ENCODE measurements around the gene AKAP1. TPM values are rescaled to one million over a fixed set of nuclear protein-coding genes. Genes with fewer than 3 reads are reported as not detected.

AKAP1 gene
- total RNA-seq, 4 donors from 2014 or later: 22.6 to 51.9 (median 33.3) TPM

- DNase-seq: no peak
- Histone ChIP-seq H3K27ac (peak overlapping the region in 3 of 4 donors; percentile 45 to 69 (median 47)), H3K4me3 (no peak overlapping the region), H3K27me3 (peaks cover 0 to 43% (median 0%) of the 10 kb centered on the region in 4 donors), H3K9me3 (no peaks in the 10 kb centered on the region), H3K36me3 (no peaks in the 10 kb centered on the region), H3K4me1 (peaks cover 0 to 57% (median 0%) of the 10 kb centered on the region in 3 donors)
- no peak for TF ChIP-seq POLR2A (IDR thresholded peaks at IDR 0.05)
- TF ChIP-seq CTCF (IDR thresholded peaks at IDR 0.05): no peak
- intact Hi-C loops (cut with DNase I): no loop called here
- WGBS, 2 donors: 29 to 61% methylated on average over 2 of the region's 2 CpGs
Measured at GRCh38 chr17:57048096-57048495, 37.0 kb upstream of the AKAP1 start.

- WGBS, 2 donors: 58 to 85% methylated on average over 2 to 5 of the region's 5 CpGs
- Histone ChIP-seq H3K27me3 (peaks cover 0 to 21% (median 0%) of the 10 kb centered on the region in 4 donors), H3K36me3 (no peaks in the 10 kb centered on the region), H3K4me1 (peaks cover 0 to 65% (median 7%) of the 10 kb centered on the region in 3 donors), H3K27ac (no peak overlapping the region), H3K4me3 (no peak overlapping the region), H3K9me3 (no peaks in the 10 kb centered on the region)
- no peak for DNase-seq
- intact Hi-C loops (cut with DNase I): no loop called here
- TF ChIP-seq CTCF (IDR thresholded peaks at IDR 0.05): no peak
- TF ChIP-seq POLR2A (IDR thresholded peaks at IDR 0.05): no peak
Measured at GRCh38 chr17:57050306-57050705, 34.7 kb upstream of the AKAP1 start.

GRCh38 chr17:57051886-57052361 lies 33.1 kb upstream of the AKAP1 start:
- H3K4me3 ChIP-seq: no peak overlapping the region
- H3K4me1 ChIP-seq: peaks cover 0 to 51% (median 7%) of the 10 kb centered on the region in 3 donors
- H3K27me3 ChIP-seq: peaks cover 0 to 5% (median 0%) of the 10 kb centered on the region in 4 donors
- H3K36me3 ChIP-seq: no peaks in the 10 kb centered on the region
- TF ChIP-seq POLR2A (IDR thresholded peaks at IDR 0.05) (no peak), CTCF (IDR thresholded peaks at IDR 0.05) (no peak)
- intact Hi-C loops (cut with DNase I): no loop called here
- H3K9me3 ChIP-seq: no peaks in the 10 kb centered on the region
- no peak for DNase-seq
- H3K27ac ChIP-seq: peak overlapping the region; percentile 21 to 53 (median 46)
- WGBS, 2 donors: 35 to 57% methylated on average over 5 of the region's 5 CpGs

GRCh38 chr17:57062865-57063264 lies 22.2 kb upstream of the AKAP1 start:
- H3K9me3 ChIP-seq: no peaks in the 10 kb centered on the region

More at GRCh38 chr17:57062865-57063264, 22.2 kb upstream of the AKAP1 start:
- no peak overlapping the region for H3K4me3 ChIP-seq
- no peaks in the 10 kb centered on the region for H3K27me3 ChIP-seq
- H3K4me1 ChIP-seq: peaks cover 0 to 2% (median 0%) of the 10 kb centered on the region in 3 donors
- 75 to 82% methylated on average over 2 of the region's 2 CpGs for WGBS, 2 donors
- intact Hi-C loops (cut with DNase I): loop anchor here (10.0 kb wide), 1 partner anchor 58 kb away; no protein-coding TSS in a partner anchor
- H3K36me3 ChIP-seq: no peaks in the 10 kb centered on the region
- H3K27ac ChIP-seq: no peak overlapping the region
- no peak for TF ChIP-seq CTCF (IDR thresholded peaks at IDR 0.05)
- TF ChIP-seq POLR2A (IDR thresholded peaks at IDR 0.05): no peak
- DNase-seq: no peak
